Muscle of leg (tissue), 11 donors: Measurements from ENCODE around the gene PGM5. TPM values are rescaled to one million over a fixed set of nuclear protein-coding genes. Genes with fewer than 3 reads are reported as not detected.

Experiments
- DNase-seq: peaks from one replicate; pipeline ENCODE4 v3.0.0; 2013
- H3K27ac ChIP-seq: one replicate; pipeline ENCODE4 v1.5.1; 2013; ENCODE audit warnings: mild to moderate bottlenecking, low read length, control low read depth
- H3K27me3 ChIP-seq: one replicate; pipeline ENCODE4 v1.6.1; 2013; ENCODE audit warnings: low read length; ENCODE audit not compliant: control insufficient read depth, insufficient read depth
- H3K36me3 ChIP-seq: one replicate; pipeline ENCODE4 v1.6.1; 2013; ENCODE audit warnings: low read length; ENCODE audit not compliant: control insufficient read depth, insufficient read depth
- H3K4me1 ChIP-seq: one replicate; pipeline ENCODE4 v1.6.1; 2013; ENCODE audit warnings: low read length; ENCODE audit not compliant: control insufficient read depth, insufficient read depth
- H3K4me3 ChIP-seq: one replicate; pipeline ENCODE4 v1.5.1; 2013; ENCODE audit warnings: low read length, control low read depth
- H3K9me3 ChIP-seq: replicated peaks from 2 replicates; pipeline ENCODE4 v1.6.1; 2013; ENCODE audit warnings: low read depth, low read length; ENCODE audit not compliant: control insufficient read depth
- WGBS: methylation state at CpG from one replicate; pipeline ENCODE4 v1.1.5; 2013; ENCODE audit warnings: missing lambda C conversion rate; ENCODE audit not compliant: insufficient coverage; 5-methylcytosine and 5-hydroxymethylcytosine counted together
- polyA plus RNA-seq, 8 donors: library from polyadenylated mRNA; unstranded; fragments of 120-200 nt; gene quantifications; one replicate each; pipeline versions ENCODE4 v1.2.1 to v1.2.3, GENCODE V29; 2013; ENCODE audit warnings: inconsistent platforms in 1 of 8, low replicate concordance in 1 of 8; ENCODE audit not compliant: insufficient read length in 8 of 8, insufficient read depth in 1 of 8
- total RNA-seq: library from RNA; stranded (reverse); fragments of 120-200 nt; gene quantifications from one replicate; pipeline ENCODE4 v1.2.4, GENCODE V29; 2013

Gene PGM5
- total and polyA plus RNA-seq, 9 donors, result 40.1 to 61.2 (median 49.9) TPM

DNA sequence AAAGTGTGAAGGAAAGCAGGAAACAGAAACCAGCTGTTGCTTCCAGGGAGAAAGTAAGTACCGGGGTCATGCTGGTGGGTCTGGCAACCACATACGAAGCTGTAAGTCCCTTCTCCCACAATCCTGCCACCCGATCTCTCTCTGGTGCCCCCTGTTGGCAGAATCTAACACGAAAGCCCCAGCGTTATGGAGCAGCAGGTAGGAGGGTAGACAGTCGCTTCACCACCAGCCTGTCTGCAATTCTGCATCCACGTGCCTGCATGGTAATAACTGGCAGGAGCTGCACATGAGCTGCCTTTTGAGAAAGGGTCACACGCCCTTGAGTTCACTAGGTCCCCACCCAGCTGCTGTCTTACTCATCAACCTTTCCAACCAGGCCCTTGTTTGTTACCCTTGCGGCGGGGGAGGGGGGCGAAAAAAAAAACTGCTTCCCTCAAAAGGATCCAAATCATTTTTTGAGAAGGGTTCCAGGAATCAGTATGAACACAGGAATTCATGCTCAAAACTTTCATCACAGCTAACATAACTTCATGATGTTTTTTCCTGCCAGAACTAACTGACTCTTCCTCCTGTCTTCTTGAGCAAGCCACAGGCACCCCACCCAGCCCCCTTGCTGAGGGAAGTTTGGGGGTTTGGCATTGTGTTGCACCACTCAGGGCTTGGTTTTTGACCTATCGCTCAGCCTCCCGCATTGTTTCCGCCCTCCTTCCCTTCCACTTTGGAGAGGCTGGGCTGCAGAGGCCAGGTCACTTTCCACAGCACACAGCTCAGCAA is 203.8 kb downstream of the PGM5 start:
- H3K9me3 ChIP-seq, result no peaks in the 10 kb centered on the region
- H3K36me3 ChIP-seq, result no peaks in the 10 kb centered on the region
- no peak overlapping the region for H3K4me3 ChIP-seq
- peaks cover 2% of the 10 kb centered on the region for H3K27me3 ChIP-seq
- H3K27ac ChIP-seq, result no peak overlapping the region
- DNase-seq, result peak; percentile 36
- WGBS, result 23% methylated on average over 4 of the region's 14 CpGs
- peaks cover 8% of the 10 kb centered on the region for H3K4me1 ChIP-seq

DNA sequence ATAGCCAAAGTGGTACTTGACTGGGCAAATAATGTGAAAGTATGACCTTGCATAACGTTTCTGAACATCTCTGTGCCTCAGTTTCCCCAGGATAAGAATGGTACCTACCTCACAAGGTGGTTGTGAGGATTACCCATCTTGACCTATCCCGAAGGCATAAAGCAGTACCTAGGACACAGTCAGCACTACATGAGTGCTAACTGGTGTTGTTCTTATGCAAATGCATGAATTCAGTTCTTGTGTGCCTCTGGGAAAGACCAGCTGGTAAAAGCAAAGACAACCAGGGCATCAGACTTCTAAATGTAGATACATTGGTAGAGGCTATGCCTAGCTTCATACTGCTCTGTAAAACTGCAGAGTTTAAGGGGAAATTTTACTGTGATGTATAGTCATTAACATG is 206.1 kb downstream of the PGM5 start:
- H3K27me3 ChIP-seq, result no peaks in the 10 kb centered on the region
- H3K4me1 ChIP-seq, result peaks cover 8% of the 10 kb centered on the region
- H3K9me3 ChIP-seq, result no peaks in the 10 kb centered on the region
- DNase-seq, result no peak
- no peak overlapping the region for H3K4me3 ChIP-seq
- no peak overlapping the region for H3K27ac ChIP-seq
- H3K36me3 ChIP-seq, result no peaks in the 10 kb centered on the region
- no CpG with 5 or more reads among the region's 2 CpGs for WGBS

DNA sequence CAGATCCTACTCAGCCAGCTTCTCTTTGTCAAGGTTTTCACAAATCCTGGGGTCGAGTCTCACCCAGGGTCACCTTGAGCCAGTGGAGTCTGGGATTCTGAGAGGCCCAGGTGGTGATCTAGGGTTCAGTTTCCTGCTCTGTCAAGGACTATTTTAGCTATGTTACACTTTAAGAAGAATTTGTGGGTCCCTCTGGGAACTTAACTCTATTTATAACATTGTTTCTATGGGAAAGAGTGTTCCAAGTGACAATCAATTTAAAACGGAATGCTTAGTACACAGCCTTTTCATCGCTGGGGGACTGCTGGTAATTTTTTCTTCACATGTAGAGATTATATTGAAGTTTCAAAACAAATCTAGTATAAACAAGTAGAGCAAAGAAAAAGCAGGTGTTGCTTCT is 211.2 kb downstream of the PGM5 start:
- H3K36me3 ChIP-seq, result no peaks in the 10 kb centered on the region
- no peak overlapping the region for H3K27ac ChIP-seq
- WGBS, result no CpG with 5 or more reads among the region's 3 CpGs
- H3K27me3 ChIP-seq, result no peaks in the 10 kb centered on the region
- H3K4me1 ChIP-seq, result peaks cover 3% of the 10 kb centered on the region
- DNase-seq, result peak; percentile 23
- no peaks in the 10 kb centered on the region for H3K9me3 ChIP-seq
- no peak overlapping the region for H3K4me3 ChIP-seq

DNA sequence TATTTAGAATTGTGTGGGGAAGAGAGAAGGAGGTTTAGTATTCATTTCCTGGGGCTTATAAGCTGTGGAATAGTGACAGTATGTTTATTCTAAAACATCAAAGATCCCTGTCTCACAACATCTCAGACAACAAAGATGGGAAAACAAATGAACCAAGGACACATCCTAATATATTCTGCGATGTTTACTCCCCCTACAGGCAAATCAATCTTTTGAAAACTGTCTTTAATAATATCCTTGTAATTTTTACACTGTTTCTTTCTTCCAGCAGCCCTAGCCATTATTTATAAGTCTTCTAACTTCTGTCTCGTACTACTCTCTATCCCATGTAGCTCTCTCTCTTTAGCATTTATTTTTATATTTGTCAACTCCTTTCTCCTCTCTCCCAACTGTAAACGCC is 217.7 kb downstream of the PGM5 start:
- no peaks in the 10 kb centered on the region for H3K9me3 ChIP-seq
- no peak overlapping the region for H3K4me3 ChIP-seq
- 75% methylated on average over 2 of the region's 3 CpGs for WGBS
- no peaks in the 10 kb centered on the region for H3K4me1 ChIP-seq
- DNase-seq, result no peak
- no peak overlapping the region for H3K27ac ChIP-seq
- no peaks in the 10 kb centered on the region for H3K36me3 ChIP-seq
- H3K27me3 ChIP-seq, result no peaks in the 10 kb centered on the region

DNA sequence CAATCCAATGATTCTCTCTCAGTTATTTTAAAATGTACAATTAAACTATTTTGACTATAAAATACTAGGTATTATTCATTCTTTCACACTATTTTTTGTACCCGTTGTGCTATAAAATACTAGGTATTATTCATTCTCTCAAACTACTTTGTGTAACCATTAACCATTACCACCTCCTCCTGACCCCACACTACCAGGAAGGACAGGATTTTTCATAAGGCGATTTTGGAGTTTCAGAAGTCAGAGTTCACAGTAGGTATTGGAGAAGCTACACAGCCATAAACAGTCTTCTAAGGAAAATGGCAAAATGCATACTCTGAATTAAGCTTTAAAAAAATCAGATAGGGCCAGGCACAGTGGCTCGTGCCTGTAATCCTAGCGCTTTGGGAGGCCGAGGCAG is 219.4 kb downstream of the PGM5 start:
- H3K27ac ChIP-seq, result no peak overlapping the region
- H3K4me1 ChIP-seq, result no peaks in the 10 kb centered on the region
- H3K36me3 ChIP-seq, result no peaks in the 10 kb centered on the region
- H3K27me3 ChIP-seq, result no peaks in the 10 kb centered on the region
- no peak for DNase-seq
- no peak overlapping the region for H3K4me3 ChIP-seq
- WGBS, result 83% methylated on average over 1 of the region's 5 CpGs
- no peaks in the 10 kb centered on the region for H3K9me3 ChIP-seq

DNA sequence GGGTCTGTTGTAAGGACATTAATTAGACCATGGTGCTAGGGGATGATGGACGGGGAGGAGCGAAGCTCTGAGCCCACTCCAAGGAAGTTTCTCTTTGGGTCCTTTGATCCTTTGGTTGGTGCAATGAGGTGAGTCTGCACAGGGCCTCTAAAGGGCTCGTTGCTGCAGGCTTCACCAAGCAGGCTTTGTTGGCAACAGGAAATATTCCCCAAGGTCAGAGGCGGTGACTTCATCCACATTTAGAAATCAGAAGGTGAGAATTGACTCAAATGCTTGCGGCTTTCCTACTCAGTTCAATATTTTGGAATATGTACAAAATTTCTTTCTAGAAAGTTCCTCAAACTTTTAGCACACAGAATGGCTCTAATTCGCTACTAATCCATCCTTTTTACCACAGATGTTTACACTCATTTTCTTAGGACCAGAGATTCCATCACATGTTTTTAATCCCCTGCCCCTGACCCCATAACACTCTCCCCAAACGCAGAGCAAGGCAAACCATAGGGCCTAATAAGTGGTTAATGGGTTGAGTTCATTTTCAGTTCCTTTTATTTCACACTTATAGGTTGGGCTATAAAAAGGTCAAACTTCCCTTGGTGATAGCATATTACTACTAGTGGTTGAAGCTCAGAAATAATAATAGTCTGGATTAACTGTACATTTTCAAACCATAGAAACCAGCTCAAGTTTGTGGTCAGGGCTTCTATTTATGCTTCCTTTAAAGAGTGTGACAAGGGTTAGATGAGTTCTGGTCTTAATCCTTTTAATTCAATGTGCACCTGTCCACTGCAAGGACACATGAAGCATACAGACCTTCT is 221.6 kb downstream of the PGM5 start:
- H3K27me3 ChIP-seq, result no peaks in the 10 kb centered on the region
- H3K4me3 ChIP-seq, result no peak overlapping the region
- 53% methylated on average over 3 of the region's 7 CpGs for WGBS
- no peak overlapping the region for H3K27ac ChIP-seq
- H3K9me3 ChIP-seq, result no peaks in the 10 kb centered on the region
- H3K36me3 ChIP-seq, result no peaks in the 10 kb centered on the region
- H3K4me1 ChIP-seq, result no peaks in the 10 kb centered on the region
- DNase-seq, result no peak

Other genes with a start within 250 kb of the PGM5 start
- gene ZNG1C, start 114.6 kb upstream of the PGM5 start, total RNA-seq, result 21.8 TPM
- 10 to 100 TPM; 10.0 to 25.9 (median 18.2) TPM for gene ZNG1C, start 114.6 kb upstream of the PGM5 start, polyA plus RNA-seq
- gene FOXD4L3, start 53.7 kb upstream of the PGM5 start, total RNA-seq, result not detected
- 1 to 10 TPM in 1 of 8 donors, under 1 TPM in 6, not detected in 1; 0.20 to 1.3 (median 0.34) TPM for gene FOXD4L3, start 53.7 kb upstream of the PGM5 start, polyA plus RNA-seq
- gene TMEM252, start 184.3 kb downstream of the PGM5 start, total RNA-seq, result 0.09 TPM
- 1 to 10 TPM; 1.1 to 2.4 (median 1.4) TPM for gene TMEM252, start 184.3 kb downstream of the PGM5 start, polyA plus RNA-seq